MCF 10A (cell line): ENCODE data around the gene ASPSCR1. TPM values are rescaled to one million over a fixed set of nuclear protein-coding genes. Genes with fewer than 3 reads are reported as not detected.

Experiments
- BruUV-seq: library from RNA; stranded (reverse); fragments of 400-500 nt; replicated peaks from 2 replicates; lab custom pipeline; 2021; lab: Mats Ljungman, UMichigan
- CTCF ChIA-PET: fragments of 300-600 bp; sonication (Branson Sonifier 250); formaldehyde crosslinking; extraction: SDS; loops from one replicate; lab custom pipeline; 2021; ENCODE audit warnings: antibody characterized with exemption, inconsistent platforms; lab: Yijun Ruan, JAX
- POLR2A ChIA-PET: fragments of 300-600, 350-650 bp; sonication (Branson Sonifier 250); formaldehyde crosslinking; extraction: SDS; loops from one replicate; lab custom pipeline; 2020; ENCODE audit warnings: antibody characterized with exemption, inconsistent platforms; lab: Yijun Ruan, JAX
- DNase-seq: peaks from one replicate; pipeline ENCODE4 v3.0.0-alpha.2; 2018; ENCODE audit not compliant: unreplicated experiment
- H3K27ac Mint-ChIP-seq: one replicate; pipeline ENCODE4 v1.8.0; 2022; ENCODE audit warnings: mild to moderate bottlenecking, low read depth, mixed read lengths; ENCODE audit not compliant: unreplicated experiment
- H3K27me3 Mint-ChIP-seq: one replicate; pipeline ENCODE4 v1.8.0; 2022; ENCODE audit warnings: mixed read lengths; ENCODE audit not compliant: insufficient read depth, unreplicated experiment
- H3K36me3 Mint-ChIP-seq: one replicate; pipeline ENCODE4 v1.8.0; 2022; ENCODE audit warnings: mild to moderate bottlenecking, moderate library complexity, mixed read lengths; ENCODE audit not compliant: insufficient read depth, unreplicated experiment
- H3K4me1 Mint-ChIP-seq: one replicate; pipeline ENCODE4 v1.8.0; 2022; ENCODE audit warnings: mixed read lengths; ENCODE audit not compliant: insufficient read depth, unreplicated experiment
- H3K4me3 Mint-ChIP-seq: one replicate; pipeline ENCODE4 v1.8.0; 2022; ENCODE audit warnings: mild to moderate bottlenecking, moderate library complexity, mixed read lengths; ENCODE audit not compliant: unreplicated experiment
- H3K9me3 Mint-ChIP-seq: one replicate; pipeline ENCODE4 v1.8.0; 2022; ENCODE audit warnings: mixed read lengths; ENCODE audit not compliant: unreplicated experiment
- intact Hi-C: fragments of 100-400 bp; cut with micrococcal nuclease; formaldehyde crosslinking; loops from 2 replicates; pipeline ENCODE4 v1.14.1; 2022
- total RNA-seq: library from RNA; stranded (reverse); gene quantifications from 2 replicates; pipeline ENCODE4 v1.2.3, GENCODE V29; 2022
- TF ChIP-seq, protein P1 (sequence below): fragments of 200-600 bp; IDR thresholded peaks from one replicate; pipeline ENCODE4 v1.8.0; 2022; ENCODE audit warnings: antibody characterized with exemption, mild to moderate bottlenecking; ENCODE audit not compliant: unreplicated experiment

ASPSCR1 gene
- total RNA-seq, 1 experiment from 2014 or later, result 29.7 TPM

DNA sequence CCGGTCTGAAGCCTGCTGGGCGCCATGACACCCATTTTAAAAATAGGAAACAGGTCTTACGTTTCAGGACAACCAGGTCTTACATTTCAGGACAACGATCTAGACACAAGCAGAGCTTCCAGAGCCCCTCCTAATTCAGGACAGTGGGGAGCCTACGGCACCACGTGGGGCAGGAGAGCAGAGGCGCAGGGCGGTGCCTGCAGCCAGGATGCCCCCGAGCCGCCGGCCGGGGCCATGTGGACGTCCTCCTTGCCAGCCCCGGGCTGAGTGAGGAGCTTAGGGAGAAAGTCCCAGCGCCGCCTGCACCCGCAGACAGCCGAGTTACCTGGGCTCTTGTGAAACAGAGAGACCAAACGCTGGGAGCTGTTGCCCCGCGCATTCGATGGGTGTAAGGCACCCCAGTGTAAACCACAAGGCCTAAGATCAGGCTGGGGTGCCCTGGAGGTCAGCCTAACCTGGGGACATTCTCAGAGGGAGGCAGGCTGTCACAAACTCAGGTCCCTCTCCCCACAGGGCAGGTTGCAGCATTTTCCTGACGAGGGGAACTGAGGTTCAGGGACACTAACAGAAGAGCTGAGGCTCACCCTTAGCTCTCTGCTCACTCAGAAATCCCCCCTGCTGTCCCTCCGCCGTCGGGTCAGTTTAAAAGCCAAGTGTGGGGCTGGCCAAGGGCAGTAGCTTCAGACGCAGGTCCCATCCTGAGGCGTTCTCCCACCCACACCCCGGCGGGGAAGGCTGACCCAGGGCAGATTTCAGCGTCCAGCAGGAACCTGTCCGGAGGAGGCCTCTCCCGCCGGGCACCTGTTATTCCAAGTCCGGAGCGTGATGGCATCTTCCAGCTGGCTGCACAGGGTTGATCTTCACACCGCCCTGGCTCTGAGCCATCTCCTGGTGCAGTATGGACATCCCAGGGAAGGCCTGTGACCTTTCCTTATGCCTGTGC is 14.7 kb upstream of the ASPSCR1 start:
- POLR2A ChIA-PET, result interaction anchor here (0.9 kb wide), 1 partner anchor 14 kb away, joined by 3 read pairs; no protein-coding TSS in a partner anchor
- no TSS peak for BruUV-seq
- no peaks in the 10 kb centered on the region for H3K36me3 Mint-ChIP-seq

DNA sequence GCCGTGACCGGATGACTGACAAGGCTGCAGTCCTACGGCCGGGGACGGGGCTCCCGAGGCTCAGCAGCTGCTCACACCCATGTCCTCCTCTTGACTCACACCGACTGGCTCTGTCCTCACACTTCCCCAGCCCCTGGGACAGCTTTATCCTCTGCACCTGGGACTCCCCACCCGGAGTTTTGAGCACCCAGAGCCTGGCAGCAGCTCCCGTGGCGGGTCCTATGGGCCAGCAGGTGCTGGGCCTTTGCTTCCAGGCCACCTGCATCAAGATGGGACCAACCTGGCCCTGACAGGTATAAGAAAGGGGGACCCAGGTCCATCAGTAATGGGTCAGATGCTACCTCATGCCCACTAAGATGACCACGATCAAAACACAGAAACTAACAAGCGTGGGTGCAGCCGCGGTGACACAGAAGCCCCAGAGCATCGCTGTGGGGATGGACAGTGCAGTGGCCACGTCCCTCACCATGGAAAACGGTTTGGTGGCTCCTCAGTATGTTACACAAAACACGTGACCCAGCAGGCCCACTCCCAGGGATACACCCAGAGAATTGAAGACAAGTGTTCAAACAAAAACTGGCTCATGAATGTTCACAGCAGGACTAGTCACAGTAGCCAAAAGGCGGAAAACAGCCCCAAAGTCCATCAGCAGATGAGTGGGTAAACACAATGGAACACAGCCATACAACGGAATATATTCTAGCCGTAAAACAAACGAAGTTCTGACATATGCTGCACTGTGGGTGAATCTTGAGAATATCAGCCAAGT is 13.2 kb upstream of the ASPSCR1 start:
- Mint-ChIP-seq H3K9me3 (no peaks in the 10 kb centered on the region), H3K4me1 (peaks cover 10% of the 10 kb centered on the region), H3K36me3 (peaks cover 5% of the 10 kb centered on the region), H3K4me3 (no peak overlapping the region), H3K27me3 (no peaks in the 10 kb centered on the region), H3K27ac (no peak overlapping the region)
- intact Hi-C loops, result no loop called here
- ChIA-PET POLR2A (interaction anchor here (0.6 to 0.9 kb wide), 3 partner anchors 12 to 57 kb away, joined by 3 read pairs; no protein-coding TSS in a partner anchor), CTCF (interaction anchor here (1.3 kb wide), 1 partner anchor 56 kb away, joined by 3 read pairs; no protein-coding TSS in a partner anchor)
- no peak for DNase-seq
- no TSS peak for BruUV-seq
- TF ChIP-seq, protein P1, sequence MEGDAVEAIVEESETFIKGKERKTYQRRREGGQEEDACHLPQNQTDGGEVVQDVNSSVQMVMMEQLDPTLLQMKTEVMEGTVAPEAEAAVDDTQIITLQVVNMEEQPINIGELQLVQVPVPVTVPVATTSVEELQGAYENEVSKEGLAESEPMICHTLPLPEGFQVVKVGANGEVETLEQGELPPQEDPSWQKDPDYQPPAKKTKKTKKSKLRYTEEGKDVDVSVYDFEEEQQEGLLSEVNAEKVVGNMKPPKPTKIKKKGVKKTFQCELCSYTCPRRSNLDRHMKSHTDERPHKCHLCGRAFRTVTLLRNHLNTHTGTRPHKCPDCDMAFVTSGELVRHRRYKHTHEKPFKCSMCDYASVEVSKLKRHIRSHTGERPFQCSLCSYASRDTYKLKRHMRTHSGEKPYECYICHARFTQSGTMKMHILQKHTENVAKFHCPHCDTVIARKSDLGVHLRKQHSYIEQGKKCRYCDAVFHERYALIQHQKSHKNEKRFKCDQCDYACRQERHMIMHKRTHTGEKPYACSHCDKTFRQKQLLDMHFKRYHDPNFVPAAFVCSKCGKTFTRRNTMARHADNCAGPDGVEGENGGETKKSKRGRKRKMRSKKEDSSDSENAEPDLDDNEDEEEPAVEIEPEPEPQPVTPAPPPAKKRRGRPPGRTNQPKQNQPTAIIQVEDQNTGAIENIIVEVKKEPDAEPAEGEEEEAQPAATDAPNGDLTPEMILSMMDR, result no peak

More for the DNA sequence above, 14.7 kb upstream of the ASPSCR1 start:
- TF ChIP-seq, protein P1, result no peak
- intact Hi-C loops, result no loop called here
- CTCF ChIA-PET, result interaction anchor here (0.6 to 1.6 kb wide), 3 partner anchors 59 to 88 kb away, joined by 3 to 9 read pairs (median 3); no protein-coding TSS in a partner anchor
- H3K4me1 Mint-ChIP-seq, result peaks cover 10% of the 10 kb centered on the region
- H3K9me3 Mint-ChIP-seq, result no peaks in the 10 kb centered on the region
- no peak overlapping the region for H3K27ac Mint-ChIP-seq
- DNase-seq, result no peak
- H3K27me3 Mint-ChIP-seq, result peaks cover 9% of the 10 kb centered on the region
- no peak overlapping the region for H3K4me3 Mint-ChIP-seq

DNA sequence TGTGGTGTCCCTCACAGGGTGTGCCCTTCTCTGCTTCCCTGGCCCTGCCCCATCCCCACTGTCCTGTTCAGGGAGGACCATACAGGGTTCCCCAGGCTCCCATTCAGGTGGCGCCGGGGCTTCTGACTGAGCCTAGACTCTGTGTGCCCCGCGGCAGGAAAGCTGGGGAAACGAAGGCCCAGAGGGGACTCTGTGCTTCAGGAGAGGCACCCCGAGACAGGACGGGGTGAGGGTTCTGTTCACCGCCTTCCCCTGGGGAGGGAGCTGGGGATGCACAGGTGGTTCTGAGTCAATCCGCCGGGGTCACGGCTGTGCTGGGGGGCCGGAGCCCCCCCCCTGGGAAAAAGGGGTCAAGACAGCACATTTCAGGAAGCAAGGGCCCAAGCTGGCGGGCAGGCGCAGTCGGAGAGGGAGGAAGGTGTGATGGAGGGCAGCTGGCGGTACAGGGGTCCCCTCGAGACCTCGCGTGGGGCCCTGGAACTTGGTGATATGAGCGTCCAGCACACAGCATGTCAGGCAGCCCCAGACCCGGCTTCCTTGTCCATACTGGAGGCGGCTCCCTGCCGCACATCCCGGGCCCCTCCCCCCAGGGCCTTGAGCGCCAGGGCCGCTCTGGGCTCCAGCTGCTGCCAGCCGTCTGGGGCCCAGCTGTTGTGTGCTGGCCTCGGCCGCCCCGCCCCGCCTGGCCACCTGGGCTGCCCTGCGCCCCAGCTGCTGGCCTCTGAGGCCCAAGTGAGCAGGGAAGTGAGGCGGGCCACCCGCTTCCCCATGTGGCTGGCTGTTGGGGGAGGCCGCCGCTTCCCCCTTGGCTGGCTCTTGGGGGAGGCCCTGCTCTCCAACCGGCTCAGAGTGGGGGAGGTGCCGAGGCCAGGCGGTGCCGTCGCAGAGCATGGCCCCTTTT is 10.8 kb upstream of the ASPSCR1 start:
- Mint-ChIP-seq H3K36me3 (peaks cover 5% of the 10 kb centered on the region), H3K27me3 (no peaks in the 10 kb centered on the region), H3K27ac (no peak overlapping the region), H3K4me1 (peaks cover 10% of the 10 kb centered on the region), H3K4me3 (no peak overlapping the region), H3K9me3 (no peaks in the 10 kb centered on the region)
- intact Hi-C loops, result no loop called here
- TF ChIP-seq, protein P1, result no peak
- ChIA-PET CTCF (interaction anchor here (0.6 to 1.8 kb wide), 5 partner anchors 25 to 336 kb away, joined by 3 to 8 read pairs (median 4); partner anchors contain the start of gene DCXR), POLR2A (interaction anchor here (0.6 to 1.7 kb wide), 5 partner anchors 9 to 738 kb away, joined by 3 to 5 read pairs (median 5); partner anchors contain the start of gene ASPSCR1)
- DNase-seq, result no peak
- BruUV-seq, result no TSS peak
